HG03280 (cell line): ENCODE results near the gene PIGZ.

Experiments
- ATAC-seq: cut with Tn5 transposase; IDR thresholded peaks from one replicate; pipeline ENCODE4 v1.9.1; 2021; ENCODE audit warnings: mild to moderate bottlenecking, moderate library complexity; ENCODE audit not compliant: unreplicated experiment

The PIGZ gene

DNA sequence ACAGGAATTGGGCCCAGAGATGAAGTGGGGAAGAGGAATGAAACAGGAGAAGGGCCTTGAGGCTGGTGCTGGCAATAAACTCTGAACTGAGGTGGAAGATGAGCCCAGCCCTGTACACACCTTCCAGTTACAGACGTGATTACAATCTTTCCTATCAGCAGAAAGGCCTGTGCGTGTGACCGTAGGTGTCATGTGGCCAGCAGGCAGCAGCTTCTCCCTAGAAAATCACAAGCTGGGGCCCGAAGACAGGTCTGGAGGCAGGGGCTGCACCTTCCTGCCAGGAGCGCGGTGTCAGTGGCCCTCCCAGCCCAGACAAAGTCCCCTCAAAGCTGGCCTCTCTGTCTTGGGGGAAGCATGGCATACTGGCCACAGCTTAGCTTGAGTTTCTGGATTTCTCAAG is 16.7 kb upstream of the PIGZ start:
- ATAC-seq, result no peak

DNA sequence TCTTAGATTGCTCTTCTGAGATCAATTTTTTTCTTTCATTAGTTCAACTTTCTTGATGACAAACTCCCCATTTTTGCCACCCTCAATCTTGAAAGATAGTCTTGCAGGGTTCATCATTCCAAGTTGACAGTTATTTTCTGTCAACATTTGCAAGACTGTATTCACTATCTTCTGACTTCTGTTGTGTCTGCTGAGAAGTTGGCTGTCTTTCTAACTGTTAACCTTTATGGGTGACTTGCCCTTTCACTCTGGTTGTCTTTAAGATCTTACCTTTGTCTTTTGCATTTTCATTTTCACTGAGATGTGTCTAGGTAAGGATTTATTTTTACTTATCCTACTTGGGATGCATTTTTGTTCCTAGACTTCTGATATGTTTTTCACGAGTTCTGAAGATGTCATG is 14.6 kb upstream of the PIGZ start:
- no peak for ATAC-seq

DNA sequence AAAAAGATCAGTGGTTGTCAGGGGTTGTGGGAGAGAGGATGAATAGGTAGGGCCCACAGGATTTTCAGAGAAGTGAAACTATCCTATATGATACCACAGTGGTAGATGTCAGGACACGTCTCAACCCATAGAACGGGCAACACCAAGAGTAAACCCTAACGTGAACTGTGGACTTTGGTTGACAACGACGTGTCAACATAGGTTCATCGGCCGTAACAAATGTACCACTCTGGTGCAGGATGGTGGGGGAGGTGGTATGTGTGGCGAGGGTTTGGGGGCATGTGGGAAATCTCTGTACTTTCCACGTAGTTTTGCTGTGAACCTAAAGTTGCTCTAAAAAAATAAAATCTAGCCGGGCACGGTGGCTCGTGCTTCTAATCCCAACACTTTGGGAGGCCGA is 13.0 kb upstream of the PIGZ start:
- no peak for ATAC-seq

DNA sequence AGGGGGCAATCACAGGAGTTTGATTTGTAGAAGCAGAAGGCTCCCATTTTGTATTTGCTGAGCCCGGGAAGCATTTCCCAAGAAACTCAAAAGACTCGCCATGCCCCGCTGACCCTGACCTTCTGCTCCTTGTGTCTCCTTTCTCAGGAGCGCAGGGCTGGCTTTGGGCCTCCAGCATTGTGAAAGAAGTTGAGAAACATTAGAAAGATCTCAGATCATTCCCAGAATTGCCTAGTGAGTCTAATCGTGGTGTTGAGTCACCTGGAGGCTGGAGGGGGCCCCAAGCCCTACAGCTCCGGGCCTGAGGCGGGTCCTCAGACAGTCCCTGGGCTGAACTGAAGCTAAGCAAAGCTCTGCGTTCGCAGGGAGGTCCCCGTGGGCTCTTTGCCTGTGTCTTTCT is 10.9 kb upstream of the PIGZ start:
- no peak for ATAC-seq

- ATAC-seq, result no peak
Observed at GRCh38 chr3:196976941-196977340, 8.3 kb upstream of the PIGZ start.

DNA sequence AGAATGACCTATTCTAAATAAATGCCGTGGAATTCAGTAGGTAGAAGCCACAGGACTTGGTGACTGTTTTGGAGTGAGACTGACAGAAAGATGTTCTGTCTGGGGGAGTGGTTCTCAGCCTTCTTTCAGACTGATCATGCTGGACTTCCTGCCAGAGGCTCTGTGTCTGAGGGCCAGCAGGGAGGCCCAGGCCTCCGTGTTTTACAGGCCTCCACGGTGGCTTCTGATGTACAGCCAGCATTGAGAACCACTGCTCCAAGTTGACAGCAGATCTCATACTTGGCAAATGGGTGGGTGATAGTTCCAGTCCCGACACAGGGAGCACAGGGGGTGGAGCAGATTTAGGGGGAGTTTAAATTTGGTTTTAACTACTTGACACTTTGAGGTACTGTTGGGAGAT is 6.7 kb upstream of the PIGZ start:
- ATAC-seq, result no peak

GRCh38 chr3:196974661-196975060 is 6.0 kb upstream of the PIGZ start:
- no peak for ATAC-seq

DNA sequence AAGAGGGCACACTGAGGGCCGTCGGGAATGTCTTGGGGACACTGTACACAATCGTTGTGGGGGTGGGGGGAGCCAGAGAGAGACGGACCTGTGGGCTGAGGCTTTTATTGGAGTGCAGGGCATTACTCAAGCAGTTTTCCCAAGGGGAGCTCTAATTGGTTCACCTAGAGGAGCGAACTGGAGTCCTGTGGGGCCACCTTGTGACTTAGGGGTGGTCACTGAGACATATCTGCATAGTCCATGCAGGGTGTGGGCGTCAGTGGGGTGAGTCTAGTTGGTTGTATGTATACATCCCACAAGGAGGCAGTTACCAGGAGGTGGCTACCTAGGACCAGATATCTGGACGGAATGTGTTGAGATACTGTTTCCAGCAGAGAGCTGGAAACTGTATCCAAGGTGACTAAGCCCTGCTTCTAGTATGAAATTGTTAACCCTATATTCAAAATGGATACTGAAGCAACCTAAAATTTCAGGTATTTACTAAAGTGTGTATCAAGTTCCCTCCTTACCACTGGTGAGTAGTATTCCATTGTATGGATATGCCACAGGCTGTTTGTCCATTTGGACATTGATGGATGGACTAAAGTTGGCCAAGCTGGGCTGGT is 2.6 kb upstream of the PIGZ start:
- no peak for ATAC-seq

DNA sequence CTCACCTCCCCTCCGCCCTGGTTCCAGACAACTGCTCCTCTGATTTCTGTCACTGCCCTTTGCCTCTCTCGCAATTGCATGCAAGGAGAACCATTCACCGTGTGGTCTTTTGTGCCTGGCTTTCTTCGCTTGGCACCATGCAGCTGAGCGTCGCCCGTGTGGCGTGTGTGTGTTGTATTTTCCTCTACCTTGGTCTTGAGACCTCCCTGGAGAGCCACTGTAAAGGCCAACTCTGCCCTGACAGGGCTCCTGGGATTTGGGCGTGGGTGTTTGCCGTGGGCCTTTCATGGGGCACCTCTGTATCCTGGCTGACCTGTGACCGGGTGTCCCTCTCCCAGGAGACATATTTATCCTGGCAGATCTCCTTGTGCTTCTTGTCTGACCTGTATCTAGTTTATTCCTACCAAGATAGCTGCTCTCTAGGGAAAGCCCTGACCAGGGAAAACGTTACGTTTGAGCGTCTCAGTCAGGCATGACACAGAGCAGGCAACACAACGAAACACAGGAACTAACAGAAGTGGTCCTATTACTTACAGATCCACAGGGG is 2.0 kb upstream of the PIGZ start:
- no peak for ATAC-seq

DNA sequence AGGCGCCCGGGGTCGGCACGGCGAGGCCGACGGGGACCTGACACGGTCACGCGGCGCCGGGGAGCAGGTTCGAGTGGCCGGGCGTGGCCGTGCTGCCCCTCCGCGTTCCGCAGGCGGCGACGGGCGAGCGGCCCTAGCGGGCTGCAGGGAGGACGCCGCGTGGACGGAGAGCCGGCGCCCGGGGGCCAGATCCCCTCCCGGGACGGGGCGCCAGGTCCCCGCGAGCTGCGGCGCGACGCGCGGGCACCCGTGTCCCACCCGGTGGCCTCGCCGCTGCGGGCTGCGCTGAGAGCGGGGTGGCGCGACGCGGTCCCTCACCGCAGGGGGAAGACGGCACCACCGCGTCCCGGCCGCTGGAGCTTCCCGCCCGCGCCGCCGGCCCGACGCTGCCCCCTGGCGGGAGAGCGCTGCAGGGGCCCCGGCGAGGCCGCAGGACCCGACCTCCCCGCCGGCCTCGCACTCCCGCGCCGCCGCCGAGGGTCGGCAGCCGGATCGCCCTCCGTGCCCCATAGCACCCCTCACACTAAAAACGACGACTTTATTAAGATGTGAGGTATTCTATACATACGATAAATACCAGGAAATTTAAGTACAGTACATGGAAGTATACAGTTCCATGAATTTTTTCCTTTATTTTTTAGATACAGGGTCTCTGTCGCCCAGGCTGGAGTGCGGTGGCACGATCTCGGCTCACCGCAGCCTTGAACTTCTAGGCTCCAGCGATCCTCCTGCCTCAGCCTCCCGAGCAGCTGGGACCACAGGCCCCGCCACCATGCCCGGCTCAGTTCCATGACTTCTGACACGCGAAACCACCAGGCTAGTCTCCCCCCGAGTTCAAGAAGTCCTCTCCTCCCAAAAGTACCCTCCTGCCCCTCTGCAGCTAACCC is 1.3 kb upstream of the PIGZ start:
- peak; percentile 57 for ATAC-seq

- peak; percentile 41 for ATAC-seq
Observed at GRCh38 chr3:196969134-196969659, 564 bp upstream of the PIGZ start.

- no peak for ATAC-seq
Observed at GRCh38 chr3:196967412-196968232, 1.0 kb downstream of the PIGZ start.

DNA sequence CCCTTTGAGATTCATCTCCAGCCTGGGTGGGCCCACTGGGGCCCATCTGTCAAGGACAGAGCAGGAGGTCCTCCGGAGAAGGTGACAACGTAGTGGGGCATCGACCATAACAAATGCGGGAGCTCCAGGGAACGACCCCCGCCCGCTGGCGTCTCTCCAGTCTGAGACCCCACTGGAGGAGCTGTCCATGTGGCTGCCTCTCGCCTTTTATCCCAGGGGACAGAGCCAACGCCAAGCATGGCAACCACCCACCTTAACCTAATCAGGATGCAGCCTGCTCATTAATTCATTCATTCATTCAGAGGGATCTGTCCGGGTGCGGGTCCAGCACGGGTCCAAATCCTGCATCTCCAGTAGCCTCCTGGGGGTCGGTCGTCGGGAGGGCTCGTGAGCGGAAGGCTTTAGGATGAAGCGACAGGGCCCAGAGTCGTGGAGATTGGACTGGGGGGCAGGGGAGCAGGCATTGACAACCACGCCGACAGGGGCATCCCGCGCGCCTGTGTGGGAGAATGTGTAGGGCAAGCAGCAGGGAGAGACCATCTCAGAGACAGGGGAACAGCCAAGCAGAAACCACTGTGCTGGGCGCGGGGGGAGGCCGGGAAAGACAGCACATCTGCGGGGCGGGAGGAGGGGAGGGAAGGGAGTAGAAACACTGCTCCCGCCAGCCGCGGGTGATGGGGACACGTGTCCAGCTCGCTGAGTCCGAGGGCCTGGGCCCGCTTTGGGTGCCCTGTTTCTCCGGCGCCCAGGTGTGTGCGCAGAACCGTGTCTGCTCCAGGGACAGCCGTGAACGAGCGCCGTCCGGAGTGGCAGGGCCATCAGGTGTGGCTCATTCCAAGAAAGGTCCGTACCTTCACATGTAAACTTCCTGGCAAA is 1.9 kb downstream of the PIGZ start:
- ATAC-seq, result no peak

DNA sequence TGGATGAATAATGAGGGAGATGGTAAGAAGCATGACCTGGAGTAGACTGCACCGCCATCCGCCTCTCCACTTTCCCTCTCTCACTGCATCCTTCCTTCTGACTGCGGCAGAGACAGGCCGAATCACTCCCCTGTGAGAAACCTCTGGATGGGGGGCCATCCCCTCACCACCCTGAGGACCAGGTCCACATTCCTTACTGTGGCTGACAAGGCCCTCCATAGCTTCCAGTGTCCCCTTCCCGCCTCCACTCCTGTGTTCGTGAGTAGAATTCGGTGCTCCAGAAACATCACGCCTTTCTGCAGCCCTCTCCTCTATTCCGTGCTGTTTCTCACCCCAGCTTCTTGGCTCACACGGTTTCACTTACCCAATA is 2.8 kb downstream of the PIGZ start:
- ATAC-seq, result no peak

DNA sequence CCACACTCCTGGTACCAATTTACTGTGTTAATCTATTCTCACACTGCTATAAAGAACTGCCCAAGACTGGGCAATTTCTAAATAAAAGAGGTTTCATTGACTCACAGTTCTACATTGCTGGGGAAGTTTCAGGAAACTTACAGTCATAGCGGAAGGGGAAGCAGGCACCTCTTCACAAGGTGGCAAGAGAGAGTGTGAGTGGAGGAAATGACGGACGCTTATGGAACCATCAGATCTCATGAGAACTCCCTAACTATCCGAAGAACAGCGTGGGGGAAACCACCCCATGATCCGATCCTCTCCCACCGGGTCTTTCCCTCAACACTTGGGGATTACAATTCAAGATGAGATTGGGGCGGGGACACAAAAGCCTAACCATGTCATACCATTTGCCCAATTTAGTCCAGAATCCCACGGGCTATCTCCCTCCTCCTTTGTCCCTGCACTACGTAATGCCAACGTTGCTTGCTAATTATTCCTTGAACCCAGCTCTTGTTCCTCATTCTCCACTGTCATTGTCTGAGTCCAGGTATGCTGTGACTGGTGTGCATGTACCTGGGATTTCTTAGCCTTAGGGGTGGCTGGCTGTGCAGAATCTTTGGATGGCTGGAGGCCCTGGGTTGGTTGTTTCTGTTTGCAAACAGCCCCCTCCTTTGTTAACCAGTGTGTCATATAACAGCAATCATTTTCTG is 3.4 kb downstream of the PIGZ start:
- ATAC-seq, result no peak

DNA sequence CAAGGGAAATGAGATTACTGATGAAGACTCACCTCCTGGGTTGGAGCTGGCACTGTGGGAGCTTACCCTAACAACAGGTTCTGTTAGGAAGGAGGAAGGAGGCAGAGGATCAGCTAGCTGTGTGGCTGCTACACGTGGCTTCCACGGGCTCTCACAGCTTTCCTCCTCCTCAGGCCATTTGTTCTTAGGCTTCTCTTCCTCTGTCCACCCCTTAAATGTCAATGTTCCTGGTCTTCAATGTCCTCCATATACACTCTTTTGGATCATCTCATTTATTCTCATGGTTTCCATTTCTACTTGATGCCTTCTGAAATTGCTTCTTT is 5.0 kb downstream of the PIGZ start:
- no peak for ATAC-seq

GRCh38 chr3:196962930-196963630 is 5.6 kb downstream of the PIGZ start:
- no peak for ATAC-seq

DNA sequence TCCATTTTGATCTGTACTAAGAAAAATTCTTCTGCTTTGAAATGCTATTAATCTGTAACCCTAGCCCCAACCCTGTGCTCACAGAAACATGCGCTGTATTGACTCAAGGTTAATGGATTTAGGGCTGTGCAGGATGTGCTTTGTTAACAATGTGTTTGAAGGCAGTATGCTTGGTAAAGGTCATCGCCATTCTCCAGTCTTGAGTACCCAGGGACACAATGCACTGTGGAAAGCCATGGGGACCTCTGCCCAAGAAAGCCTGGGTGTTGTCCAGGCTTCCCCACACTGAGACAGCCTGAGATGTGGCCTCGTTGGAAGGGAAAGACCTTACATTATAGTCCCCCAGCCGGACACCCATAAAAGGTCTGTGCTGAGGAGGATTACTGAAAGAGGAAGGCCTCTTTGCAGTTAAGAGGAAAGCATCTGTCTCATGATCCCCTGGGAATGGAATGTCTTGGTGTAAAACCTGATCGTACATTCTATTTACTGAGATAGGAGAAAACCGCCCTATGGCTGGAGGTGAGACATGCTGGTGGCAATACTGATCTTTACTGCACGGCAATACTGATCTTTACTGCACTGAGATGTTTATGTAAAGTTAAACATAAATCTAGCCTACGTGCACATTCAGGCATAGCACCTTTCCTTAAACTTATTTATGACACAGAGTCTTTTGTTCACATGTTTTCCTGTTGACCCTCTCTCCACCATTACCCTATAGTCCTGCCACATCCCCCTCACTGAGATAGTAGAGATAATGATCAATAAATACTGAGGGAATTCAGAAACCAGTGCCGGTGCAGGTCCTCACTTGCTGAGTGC is 6.3 kb downstream of the PIGZ start:
- no peak for ATAC-seq
